Thyroid gland (tissue), 4 donors: ENCODE measurements around the gene ITIH2. TPM values are rescaled to one million over a fixed set of nuclear protein-coding genes. Genes with fewer than 3 reads are reported as not detected.

Experiments
- DNase-seq, 2 donors: peaks; one replicate each; pipeline ENCODE4 v3.0.0-alpha.2; 2019
- H3K27ac ChIP-seq, 3 donors: fragments of 200-600 bp; sonication (generic); 1 replicate in 2 of 3; 2 replicates in 1 of 3; pipeline ENCODE4 v1.5.1; 2016 to 2019; ENCODE audit warnings: mild to moderate bottlenecking in 1 of 3, moderate library complexity in 1 of 3
- H3K27me3 ChIP-seq: fragments of 200-600 bp; sonication (generic); one replicate; pipeline ENCODE4 v1.5.1; 2019
- H3K36me3 ChIP-seq, 2 donors: fragments of 200-600 bp; sonication (generic); one replicate each; pipeline ENCODE4 v1.5.1; 2016 to 2019
- H3K4me1 ChIP-seq, 2 donors: fragments of 200-600 bp; sonication (generic); one replicate each; pipeline ENCODE4 v1.5.1; 2017 to 2019
- H3K4me3 ChIP-seq, 3 donors: fragments of 200-600 bp; sonication (generic); replicated peaks in 1 of 3; 1 replicate in 2 of 3; 2 replicates in 1 of 3; pipeline ENCODE4 v1.5.1; 2016; ENCODE audit warnings: mild to moderate bottlenecking in 1 of 3
- H3K9me3 ChIP-seq: fragments of 200-600 bp; sonication (generic); one replicate; pipeline ENCODE4 v1.5.1; 2017
- POLR2A ChIP-seq, 2 donors: fragments of 450-650 bp; IDR thresholded peaks; one replicate each; pipeline ENCODE4 v1.6.1; 2017; ENCODE audit warnings: antibody characterized with exemption in 2 of 2, mild to moderate bottlenecking in 2 of 2, moderate library complexity in 1 of 2
- WGBS, 2 donors: methylation state at CpG; one replicate each; pipeline ENCODE4 v1.1.5; 2017; 5-methylcytosine and 5-hydroxymethylcytosine counted together
- intact Hi-C: fragments of 100-400 bp; cut with DNase I; formaldehyde crosslinking; loops from one replicate; pipeline ENCODE4 v1.15.1; 2023
- total RNA-seq, 4 donors: library from RNA; depleted of rRNA; stranded (reverse); fragments of >200 nt; gene quantifications; one replicate each; pipeline ENCODE4 v1.2.3, GENCODE V29; 2016
- TF ChIP-seq, protein P1 (sequence below), 6 experiments: fragments of 200-600 bp in 3 of 6; fragments of 450-650 bp in 3 of 6; sonication (generic) in 3 of 6; IDR thresholded peaks; one replicate each; pipeline ENCODE4 v1.5.1; 2016 to 2019; ENCODE audit warnings: antibody characterized with exemption in 6 of 6, mild to moderate bottlenecking in 2 of 6, inconsistent platforms in 1 of 6, moderate library complexity in 1 of 6

Gene ITIH2
- total RNA-seq, 4 donors from 2014 or later, result not detected

DNA sequence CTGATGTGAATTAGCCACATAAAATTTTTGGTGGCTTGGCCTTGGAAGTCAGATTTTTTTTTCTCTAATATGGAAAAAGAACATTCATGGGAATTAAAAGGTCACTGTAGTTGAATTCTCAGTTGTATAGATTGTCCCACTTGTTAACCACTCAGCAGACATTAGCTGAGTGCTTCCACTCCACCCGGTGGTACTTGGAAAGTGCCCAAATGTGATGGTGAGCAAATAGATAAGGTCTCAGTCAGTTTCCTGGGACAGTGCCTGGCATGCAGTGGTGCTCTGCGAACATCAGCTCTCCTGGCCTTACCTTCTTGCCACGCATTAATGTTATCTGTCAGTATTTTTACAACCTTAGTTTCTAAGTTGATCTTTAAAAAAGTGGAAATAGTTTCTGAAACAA is 86.3 kb downstream of the ITIH2 start:
- TF ChIP-seq, protein P1, sequence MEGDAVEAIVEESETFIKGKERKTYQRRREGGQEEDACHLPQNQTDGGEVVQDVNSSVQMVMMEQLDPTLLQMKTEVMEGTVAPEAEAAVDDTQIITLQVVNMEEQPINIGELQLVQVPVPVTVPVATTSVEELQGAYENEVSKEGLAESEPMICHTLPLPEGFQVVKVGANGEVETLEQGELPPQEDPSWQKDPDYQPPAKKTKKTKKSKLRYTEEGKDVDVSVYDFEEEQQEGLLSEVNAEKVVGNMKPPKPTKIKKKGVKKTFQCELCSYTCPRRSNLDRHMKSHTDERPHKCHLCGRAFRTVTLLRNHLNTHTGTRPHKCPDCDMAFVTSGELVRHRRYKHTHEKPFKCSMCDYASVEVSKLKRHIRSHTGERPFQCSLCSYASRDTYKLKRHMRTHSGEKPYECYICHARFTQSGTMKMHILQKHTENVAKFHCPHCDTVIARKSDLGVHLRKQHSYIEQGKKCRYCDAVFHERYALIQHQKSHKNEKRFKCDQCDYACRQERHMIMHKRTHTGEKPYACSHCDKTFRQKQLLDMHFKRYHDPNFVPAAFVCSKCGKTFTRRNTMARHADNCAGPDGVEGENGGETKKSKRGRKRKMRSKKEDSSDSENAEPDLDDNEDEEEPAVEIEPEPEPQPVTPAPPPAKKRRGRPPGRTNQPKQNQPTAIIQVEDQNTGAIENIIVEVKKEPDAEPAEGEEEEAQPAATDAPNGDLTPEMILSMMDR (IDR thresholded peaks at IDR 0.05), result no peak
- no peak for TF ChIP-seq POLR2A (IDR thresholded peaks at IDR 0.05)
- intact Hi-C loops, result no loop called here
- Histone ChIP-seq H3K4me1 (peaks cover 27 to 31% of the 10 kb centered on the region in 2 donors), H3K9me3 (no peaks in the 10 kb centered on the region), H3K27me3 (no peaks in the 10 kb centered on the region), H3K27ac (peak overlapping the region in 2 of 3 donors; percentile 78 to 86), H3K36me3 (no peaks in the 10 kb centered on the region), H3K4me3 (peak overlapping the region in 2 of 3 donors; percentile 86 to 99)
- DNase-seq, result peak; percentile 31 to 51
- 26 to 28% methylated on average over 3 of the region's 3 CpGs for WGBS, 2 donors

DNA sequence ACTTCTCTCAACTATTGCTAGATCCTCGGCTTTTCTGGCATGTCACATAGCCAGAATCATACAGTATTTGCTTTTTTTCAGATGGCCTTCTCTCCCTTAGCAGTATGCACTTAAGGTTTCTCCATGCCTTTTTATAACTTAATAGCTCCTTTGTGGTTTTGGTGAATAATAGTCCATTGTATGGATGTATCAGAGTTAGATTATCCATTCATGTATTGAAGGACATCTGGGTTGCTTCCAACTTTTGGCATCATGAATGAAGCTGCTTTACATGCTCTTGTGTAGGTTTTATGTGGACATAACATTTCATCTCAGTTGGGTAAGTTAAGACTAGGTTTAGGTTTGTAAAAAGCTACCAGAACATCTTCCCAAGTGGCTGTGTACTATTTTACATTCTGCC is 89.4 kb downstream of the ITIH2 start:
- Histone ChIP-seq H3K36me3 (peaks cover 5 to 7% of the 10 kb centered on the region in 2 donors), H3K4me1 (peaks cover 23 to 27% of the 10 kb centered on the region in 2 donors), H3K4me3 (no peak overlapping the region), H3K27me3 (no peaks in the 10 kb centered on the region), H3K9me3 (no peaks in the 10 kb centered on the region), H3K27ac (no peak overlapping the region)
- 83 to 85% methylated on average over 1 of the region's 1 CpG for WGBS, 2 donors
- no peak for TF ChIP-seq POLR2A (IDR thresholded peaks at IDR 0.05)
- TF ChIP-seq, protein P1 (IDR thresholded peaks at IDR 0.05), result no peak
- no peak for DNase-seq
- intact Hi-C loops, result no loop called here

DNA sequence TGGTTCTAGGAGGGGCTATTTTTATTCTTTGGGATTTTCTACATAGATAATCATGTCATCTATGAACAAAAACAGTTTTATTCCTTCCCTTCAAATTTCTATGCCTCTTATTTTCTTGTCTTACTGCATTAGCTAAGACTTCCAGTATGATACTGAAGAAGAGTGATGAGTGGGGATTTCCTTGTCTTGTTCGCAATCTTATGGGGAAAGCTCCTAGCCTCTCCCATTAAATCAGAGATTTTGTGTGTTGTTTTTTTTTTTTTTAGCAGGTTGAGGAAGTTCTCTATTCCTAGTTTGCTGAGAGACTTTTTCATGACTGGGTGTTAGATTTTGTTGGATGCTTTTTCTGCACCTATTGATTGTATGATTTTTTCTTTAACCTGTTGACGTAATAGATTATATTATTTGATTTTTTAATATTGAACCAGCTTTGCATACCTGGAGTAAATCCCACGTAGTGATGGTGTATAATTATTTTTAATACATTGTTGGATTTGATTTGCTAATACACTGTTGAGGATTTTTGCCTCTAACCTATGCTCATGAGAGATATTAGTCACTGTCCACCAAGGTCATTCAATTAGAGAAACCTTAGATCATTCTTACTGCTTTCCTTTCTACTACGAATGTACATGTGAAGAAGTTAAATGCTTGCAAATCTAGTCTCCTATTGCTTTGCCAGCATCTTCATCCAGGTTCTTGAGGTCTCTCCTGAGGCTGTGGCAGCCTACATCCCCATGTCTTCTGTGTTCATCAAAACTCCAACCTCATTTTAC is 91.3 kb downstream of the ITIH2 start:
- Histone ChIP-seq H3K4me1 (peaks cover 20 to 22% of the 10 kb centered on the region in 2 donors), H3K27me3 (no peaks in the 10 kb centered on the region), H3K36me3 (peaks cover 16 to 17% of the 10 kb centered on the region in 2 donors), H3K4me3 (no peak overlapping the region), H3K27ac (no peak overlapping the region), H3K9me3 (no peaks in the 10 kb centered on the region)
- no peak for DNase-seq
- 89 to 91% methylated on average over 4 of the region's 4 CpGs for WGBS, 2 donors
- TF ChIP-seq POLR2A (IDR thresholded peaks at IDR 0.05), result no peak
- TF ChIP-seq, protein P1 (IDR thresholded peaks at IDR 0.05), result no peak
- intact Hi-C loops, result no loop called here

- TF ChIP-seq, protein P1 (IDR thresholded peaks at IDR 0.05), result no peak
- no peak for DNase-seq
- Histone ChIP-seq H3K27me3 (no peaks in the 10 kb centered on the region), H3K4me3 (no peak overlapping the region), H3K9me3 (no peaks in the 10 kb centered on the region), H3K27ac (no peak overlapping the region), H3K4me1 (peaks cover 9 to 16% of the 10 kb centered on the region in 2 donors), H3K36me3 (peaks cover 26 to 28% of the 10 kb centered on the region in 2 donors)
- WGBS, 2 donors, result 56 to 60% methylated on average over 4 of the region's 4 CpGs
- intact Hi-C loops, result no loop called here
These were observed 92.5 kb downstream of the ITIH2 start for GRCh38 chr10:7795605-7796004.

DNA sequence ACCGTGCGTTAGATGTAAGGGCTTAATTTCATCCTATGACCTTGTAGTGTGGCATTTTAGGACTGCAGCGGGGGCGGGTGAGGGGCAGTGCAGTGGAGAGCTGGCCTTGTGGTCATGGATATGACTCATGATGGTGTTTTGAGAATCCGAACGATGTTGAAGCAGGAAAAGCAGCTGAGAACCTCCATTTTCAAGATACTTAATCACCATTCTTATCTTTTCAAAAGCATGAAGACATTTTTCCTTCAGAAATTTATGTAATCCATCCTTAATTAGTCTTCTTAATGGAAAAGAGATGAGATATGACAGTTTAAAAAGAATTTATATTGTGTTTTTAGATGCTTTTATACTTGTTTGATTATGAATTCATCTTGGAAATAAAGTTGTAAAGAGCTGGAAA is 94.5 kb downstream of the ITIH2 start:
- intact Hi-C loops, result no loop called here
- Histone ChIP-seq H3K27me3 (no peaks in the 10 kb centered on the region), H3K27ac (no peak overlapping the region), H3K4me1 (peaks cover 0 to 8% of the 10 kb centered on the region in 2 donors), H3K9me3 (no peaks in the 10 kb centered on the region), H3K36me3 (peaks cover 45% of the 10 kb centered on the region in 2 donors), H3K4me3 (no peak overlapping the region)
- DNase-seq, result no peak
- no peak for TF ChIP-seq POLR2A (IDR thresholded peaks at IDR 0.05)
- 79 to 83% methylated on average over 6 of the region's 6 CpGs for WGBS, 2 donors

Other genes with a start within 250 kb of the ITIH2 start
- gene ITIH5, start 36.4 kb upstream of the ITIH2 start, total RNA-seq, result 10 to 100 TPM; 14.4 to 31.3 (median 20.2) TPM
- 10 to 100 TPM in 1 of 4 donors, 1 to 10 TPM in 3; 7.5 to 10.2 (median 8.1) TPM for gene KIN, start 84.7 kb downstream of the ITIH2 start, total RNA-seq
- gene ATP5F1C, start 84.9 kb downstream of the ITIH2 start, total RNA-seq, result 100 to 1,000 TPM; 279 to 417 (median 352) TPM
- gene TAF3, start 115.2 kb downstream of the ITIH2 start, total RNA-seq, result 10 to 100 TPM in 1 of 4 donors, 1 to 10 TPM in 3; 6.7 to 11.0 (median 8.6) TPM